ENCODE results near the gene SLC39A11. TPM values are rescaled to one million over a fixed set of nuclear protein-coding genes. Genes with fewer than 3 reads are reported as not detected.

Gene SLC39A11
- total RNA-seq, 1 experiment from 2014 or later: 15.2 TPM

DNA sequence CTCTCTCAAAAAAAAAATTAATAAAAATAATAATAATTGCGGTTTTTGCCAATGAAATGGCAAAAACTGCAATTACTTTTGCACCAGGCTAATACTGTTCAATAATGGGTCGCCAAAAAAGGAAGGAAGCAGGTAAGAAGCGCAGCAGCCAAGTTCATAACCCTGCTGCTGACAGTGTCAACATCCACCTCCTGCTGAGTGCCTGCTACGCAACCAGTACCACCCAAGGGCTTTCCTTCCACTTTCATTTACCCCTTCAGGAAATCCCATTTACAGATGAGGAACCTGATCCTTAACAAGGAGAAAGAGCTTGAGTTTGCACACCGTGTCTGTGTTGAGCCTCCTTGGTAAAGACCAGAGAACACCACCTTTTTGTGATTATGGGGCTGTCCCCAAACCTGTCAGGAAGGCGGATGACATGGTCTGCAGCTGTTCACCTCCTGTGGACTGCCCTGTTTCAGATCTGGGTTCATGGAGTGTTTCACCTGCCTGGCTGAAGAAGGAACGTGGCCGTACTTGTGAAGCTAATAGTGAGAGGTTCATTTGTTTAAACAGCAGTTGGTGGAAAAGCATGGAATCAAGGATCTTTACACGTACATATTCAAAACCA is 378.0 kb downstream of the SLC39A11 start:
- Histone ChIP-seq H2BK5ac (ENCODE audit: insufficient read length, low read length) (no peak overlapping the region), H3K9me3 (ENCODE audit: control insufficient read depth, low read depth, low read length) (no peaks in the 10 kb centered on the region), H4K8ac (replicated peaks; ENCODE audit: insufficient read length, low read depth, low read length) (no peak overlapping the region), H3K56ac (ENCODE audit: insufficient read length, low read depth, low read length) (no peak overlapping the region), H3T11ph (ENCODE audit: low read length) (no peak overlapping the region), H2BK120ac (ENCODE audit: low read depth, low read length, poor library complexity, severe bottlenecking) (no peak overlapping the region), H3K23ac (ENCODE audit: insufficient read length, low read depth, low read length) (no peak overlapping the region), H2AFZ (ENCODE audit: low read length) (no peak overlapping the region), H2AK5ac (ENCODE audit: insufficient read length, low read length) (no peak overlapping the region), H2BK12ac (ENCODE audit: insufficient read length, low read depth, low read length) (no peak overlapping the region), H4K91ac (ENCODE audit: insufficient read length, low read depth, low read length) (no peak overlapping the region), H3K79me2 (ENCODE audit: insufficient read depth, low read length) (no peaks in the 10 kb centered on the region), H3K79me1 (ENCODE audit: insufficient read depth, low read depth, low read length, poor library complexity, severe bottlenecking) (no peaks in the 10 kb centered on the region), H3K4me1 (ENCODE audit: insufficient read depth, low read length) (no peaks in the 10 kb centered on the region), H3K23me2 (ENCODE audit: insufficient read length, low read depth, low read length, poor library complexity, severe bottlenecking) (no peaks in the 10 kb centered on the region), H3K18ac (ENCODE audit: insufficient read length, low read depth, low read length) (no peak overlapping the region), H2BK15ac (ENCODE audit: low read depth, low read length) (no peak overlapping the region), H4K20me1 (ENCODE audit: control insufficient read depth, insufficient read depth, insufficient read length) (no peaks in the 10 kb centered on the region), H4K5ac (ENCODE audit: insufficient read length, low read depth, low read length) (no peak overlapping the region), H3K9ac (ENCODE audit: extremely low read depth, insufficient read length, low read length) (no peak overlapping the region), H3K14ac (ENCODE audit: insufficient read depth, low read length) (no peak overlapping the region), H3K27ac (ENCODE audit: insufficient read length, low read depth, low read length) (no peak overlapping the region), H3K4ac (ENCODE audit: low read depth, low read length) (no peak overlapping the region), H2BK20ac (ENCODE audit: low read depth, low read length, poor library complexity, severe bottlenecking) (no peak overlapping the region), H3K27me3 (ENCODE audit: insufficient read depth, low read length) (no peaks in the 10 kb centered on the region; the same call in 1 of the 2 replicates), H3K4me2 (ENCODE audit: insufficient read depth, insufficient read length, low read length) (no peak overlapping the region)
- WGBS (ENCODE audit: extremely low coverage, insufficient read length, low lambda C conversion rate): no CpG with 5 or more reads among the region's 9 CpGs
- Mint-ChIP-seq H3K36me3 (ENCODE audit: insufficient read depth in 1 of 3, low read depth in 3 of 3) (peaks cover 0 to 7% (median 6%) of the 10 kb centered on the region in 3 experiments; a peak in 4 of 7 replicates), H3K9me3 (peaks cover 4 to 5% of the 10 kb centered on the region in 2 experiments; a peak in 4 of 5 replicates), H3K4me3 (no peak overlapping the region), H3K27ac (no peak overlapping the region), H3K4me1 (peaks cover 7 to 9% of the 10 kb centered on the region in 2 experiments), H3K27me3 (ENCODE audit: low read depth) (no peaks in the 10 kb centered on the region; the same call in 1 of the 2 replicates)
- DNase-seq: no peak
- TF ChIP-seq, protein P1, sequence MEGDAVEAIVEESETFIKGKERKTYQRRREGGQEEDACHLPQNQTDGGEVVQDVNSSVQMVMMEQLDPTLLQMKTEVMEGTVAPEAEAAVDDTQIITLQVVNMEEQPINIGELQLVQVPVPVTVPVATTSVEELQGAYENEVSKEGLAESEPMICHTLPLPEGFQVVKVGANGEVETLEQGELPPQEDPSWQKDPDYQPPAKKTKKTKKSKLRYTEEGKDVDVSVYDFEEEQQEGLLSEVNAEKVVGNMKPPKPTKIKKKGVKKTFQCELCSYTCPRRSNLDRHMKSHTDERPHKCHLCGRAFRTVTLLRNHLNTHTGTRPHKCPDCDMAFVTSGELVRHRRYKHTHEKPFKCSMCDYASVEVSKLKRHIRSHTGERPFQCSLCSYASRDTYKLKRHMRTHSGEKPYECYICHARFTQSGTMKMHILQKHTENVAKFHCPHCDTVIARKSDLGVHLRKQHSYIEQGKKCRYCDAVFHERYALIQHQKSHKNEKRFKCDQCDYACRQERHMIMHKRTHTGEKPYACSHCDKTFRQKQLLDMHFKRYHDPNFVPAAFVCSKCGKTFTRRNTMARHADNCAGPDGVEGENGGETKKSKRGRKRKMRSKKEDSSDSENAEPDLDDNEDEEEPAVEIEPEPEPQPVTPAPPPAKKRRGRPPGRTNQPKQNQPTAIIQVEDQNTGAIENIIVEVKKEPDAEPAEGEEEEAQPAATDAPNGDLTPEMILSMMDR (conservative IDR thresholded peaks at IDR 0.05): no peak
